IMR-90 (cell line): ENCODE data around the gene SCFD2. TPM values are rescaled to one million over a fixed set of nuclear protein-coding genes. Genes with fewer than 3 reads are reported as not detected.

Experiments
- ATAC-seq: fragments of 200-7000 bp; cut with Tn5 transposase; 2 replicates; pipeline ENCODE4 v1.9.1; 2020; ENCODE audit warnings: low read depth, mild to moderate bottlenecking, moderate library complexity
- BruUV-seq: library from RNA; stranded (reverse); fragments of 400-500 nt; replicated peaks from 2 replicates; lab custom pipeline; 2021; lab: Mats Ljungman, UMichigan
- CTCF ChIA-PET: fragments of 300-600 bp; formaldehyde crosslinking; extraction: SDS; loops from one replicate; lab custom pipeline; 2021; ENCODE audit warnings: antibody characterized with exemption; lab: Yijun Ruan, JAX
- POLR2A ChIA-PET: fragments of 300-600 bp; sonication (Branson Sonifier 250); formaldehyde crosslinking; loops from one replicate; lab custom pipeline; 2022; ENCODE audit warnings: antibody characterized with exemption; ENCODE audit not compliant: unreplicated experiment; lab: Charles Lee
- DNase-seq: peaks from one replicate; pipeline ENCODE4 v3.0.0; 2013
- H2AFZ ChIP-seq: replicated peaks from 2 replicates; pipeline ENCODE3; 2013; ENCODE audit warnings: low read length, mild to moderate bottlenecking; ENCODE audit not compliant: poor library complexity
- H2AK5ac ChIP-seq: 2 replicates; pipeline ENCODE4 v1.6.1; 2013; ENCODE audit warnings: low read depth, low read length, inconsistent platforms
- H2AK9ac ChIP-seq: replicated peaks from 2 replicates; pipeline ENCODE3; 2013; ENCODE audit warnings: mild to moderate bottlenecking, low read depth, low read length, moderate library complexity; ENCODE audit not compliant: poor library complexity
- H2BK120ac ChIP-seq: 2 replicates; pipeline ENCODE4 v1.6.1; 2013; ENCODE audit warnings: low read depth, low read length, inconsistent platforms
- H2BK15ac ChIP-seq: 3 replicates; pipeline ENCODE4 v1.6.1; 2013; ENCODE audit warnings: low read depth, low read length, inconsistent platforms
- H2BK20ac ChIP-seq: 2 replicates; pipeline ENCODE4 v1.6.1; 2013; ENCODE audit warnings: low read depth, mild to moderate bottlenecking, inconsistent platforms, low read length, moderate library complexity
- H2BK5ac ChIP-seq: 2 replicates; pipeline ENCODE4 v1.6.1; 2013; ENCODE audit warnings: mild to moderate bottlenecking, low read depth, low read length, inconsistent platforms; ENCODE audit not compliant: poor library complexity, severe bottlenecking
- H3K14ac ChIP-seq: replicated peaks from 2 replicates; pipeline ENCODE4 v1.6.1; 2013; ENCODE audit warnings: low read depth, low read length, inconsistent platforms
- H3K18ac ChIP-seq: 2 replicates; pipeline ENCODE4 v1.6.1; 2013; ENCODE audit warnings: low read depth, low read length, control low read depth
- H3K23ac ChIP-seq: 2 replicates; pipeline ENCODE4 v1.6.1; 2013; ENCODE audit warnings: low read depth, low read length, inconsistent platforms
- H3K27ac ChIP-seq: 2 replicates; pipeline ENCODE4 v1.5.1; 2013; ENCODE audit warnings: mild to moderate bottlenecking, control low read depth, low read length; ENCODE audit not compliant: insufficient read depth
- H3K27me3 ChIP-seq: 2 replicates; pipeline ENCODE4 v1.6.1; 2013; ENCODE audit warnings: low read length; ENCODE audit not compliant: control insufficient read depth, insufficient read depth
- H3K36me3 ChIP-seq: 2 replicates; pipeline ENCODE4 v1.6.1; 2013; ENCODE audit warnings: low read length, mixed read lengths; ENCODE audit not compliant: control insufficient read depth, insufficient read depth
- H3K4ac ChIP-seq: 2 replicates; pipeline ENCODE4 v1.6.1; 2013; ENCODE audit warnings: low read depth, low read length, inconsistent platforms
- H3K4me1 ChIP-seq: 2 replicates; pipeline ENCODE4 v1.6.1; 2013; ENCODE audit warnings: low read length, mixed read lengths; ENCODE audit not compliant: control insufficient read depth, insufficient read depth
- H3K4me2 ChIP-seq: 2 replicates; pipeline ENCODE4 v1.6.1; 2013; ENCODE audit warnings: low read depth, mild to moderate bottlenecking, control low read depth, low read length, moderate library complexity
- H3K4me3 ChIP-seq: 2 replicates; pipeline ENCODE4 v1.5.1; 2013; ENCODE audit warnings: low read depth, mild to moderate bottlenecking, control low read depth, low read length, moderate library complexity; ENCODE audit not compliant: insufficient read depth
- H3K56ac ChIP-seq: 2 replicates; pipeline ENCODE4 v1.6.1; 2013; ENCODE audit warnings: low read length, inconsistent platforms; ENCODE audit not compliant: insufficient read depth; ENCODE audit errors: extremely low read depth
- H3K79me1 ChIP-seq, 2 experiments: 2 replicates each; pipeline ENCODE4 v1.6.1; 2013; ENCODE audit warnings: low read length in 2 of 2, inconsistent platforms in 1 of 2, low read depth in 1 of 2
- H3K9ac ChIP-seq: 2 replicates; pipeline ENCODE4 v1.6.1; 2013; ENCODE audit warnings: low read depth, low read length, control low read depth
- H3K9me1 ChIP-seq: 2 replicates; pipeline ENCODE4 v1.6.1; 2013; ENCODE audit warnings: low read length, inconsistent platforms; ENCODE audit not compliant: insufficient read depth
- H3K9me3 ChIP-seq: 2 replicates; pipeline ENCODE4 v1.6.1; 2013; ENCODE audit warnings: low read length; ENCODE audit not compliant: control insufficient read depth, insufficient read depth
- H4K20me1 ChIP-seq: 2 replicates; pipeline ENCODE4 v1.6.1; 2013; ENCODE audit warnings: low read length, inconsistent platforms; ENCODE audit not compliant: insufficient read depth
- H4K5ac ChIP-seq: 2 replicates; pipeline ENCODE4 v1.6.1; 2013; ENCODE audit warnings: mild to moderate bottlenecking, low read depth, low read length, control low read depth
- H4K8ac ChIP-seq, 2 experiments: 2 replicates each; pipeline ENCODE4 v1.6.1; 2013; ENCODE audit warnings: low read depth in 2 of 2, low read length in 2 of 2, control low read depth in 1 of 2, inconsistent platforms in 1 of 2
- H4K91ac ChIP-seq: 2 replicates; pipeline ENCODE4 v1.6.1; 2013; ENCODE audit warnings: low read depth, low read length, inconsistent platforms; ENCODE audit not compliant: insufficient read depth
- BHLHE40 ChIP-seq: fragments of 150-350 bp; IDR thresholded peaks from 2 replicates; pipeline ENCODE4 v1.6.1; 2016; ENCODE audit warnings: mild to moderate bottlenecking, low read depth, low read length
- CEBPB ChIP-seq: IDR thresholded peaks from 2 replicates; pipeline ENCODE4 v1.6.1; 2012; ENCODE audit warnings: low read depth, low read length, improper control_type of control experiment
- CHD1 ChIP-seq: IDR thresholded peaks from 2 replicates; pipeline ENCODE4 v1.6.1; 2012; ENCODE audit warnings: low read depth, low read length, improper control_type of control experiment
- ELK1 ChIP-seq: fragments of 150-350 bp; IDR thresholded peaks from 2 replicates; pipeline ENCODE4 v1.6.1; 2016; ENCODE audit warnings: low read depth, mild to moderate bottlenecking, low read length, moderate library complexity, borderline replicate concordance
- FOS ChIP-seq: fragments of 150-350 bp; IDR thresholded peaks from 2 replicates; pipeline ENCODE4 v1.6.1; 2016; ENCODE audit warnings: low read depth, low read length
- MAFK ChIP-seq: IDR thresholded peaks from 2 replicates; pipeline ENCODE4 v1.6.1; 2012; ENCODE audit warnings: low read depth, low read length, improper control_type of control experiment
- MAZ ChIP-seq: IDR thresholded peaks from 2 replicates; pipeline ENCODE4 v1.6.1; 2012; ENCODE audit warnings: low read depth, mild to moderate bottlenecking, low read length, improper control_type of control experiment, moderate library complexity, borderline replicate concordance
- MXI1 ChIP-seq: IDR thresholded peaks from 2 replicates; pipeline ENCODE4 v1.6.1; 2012; ENCODE audit warnings: low read depth, mild to moderate bottlenecking, low read length, moderate library complexity, borderline replicate concordance
- NFE2L2 ChIP-seq: fragments of 150-350 bp; IDR thresholded peaks from 2 replicates; pipeline ENCODE4 v1.6.1; 2016; ENCODE audit warnings: low read depth, mild to moderate bottlenecking, low read length
- POLR2A ChIP-seq: IDR thresholded peaks from 2 replicates; pipeline ENCODE4 v1.6.1; 2012; ENCODE audit warnings: mild to moderate bottlenecking, low read depth, low read length
- RAD21 ChIP-seq: IDR thresholded peaks from 2 replicates; pipeline ENCODE4 v1.6.1; 2012; ENCODE audit warnings: low read length, improper control_type of control experiment
- RCOR1 ChIP-seq: IDR thresholded peaks from 2 replicates; pipeline ENCODE4 v1.6.1; 2012; ENCODE audit warnings: mild to moderate bottlenecking, low read length, improper control_type of control experiment; ENCODE audit not compliant: insufficient replicate concordance
- RFX5 ChIP-seq: IDR thresholded peaks from 2 replicates; pipeline ENCODE4 v1.8.0; 2012; ENCODE audit warnings: low read depth, mild to moderate bottlenecking, low read length, moderate library complexity
- SMC3 ChIP-seq: fragments of 150-350 bp; IDR thresholded peaks from 2 replicates; pipeline ENCODE4 v1.6.1; 2016; ENCODE audit warnings: low read depth, mild to moderate bottlenecking, antibody characterized with exemption, low read length, moderate library complexity
- WGBS, 2 experiments: methylation state at CpG; one replicate each; pipeline versions ENCODE4 v1.1.5 to v1.1.7; 2013; ENCODE audit warnings: missing lambda C conversion rate in 2 of 2; ENCODE audit not compliant: insufficient read length in 1 of 2; ENCODE audit errors: extremely low coverage in 2 of 2; 5-methylcytosine and 5-hydroxymethylcytosine counted together
- dilution Hi-C: fragments of 300-500 bp; cut with HindIII; formaldehyde crosslinking; loops from one replicate; pipeline ENCODE4 v1.14.3; 2018; ENCODE audit warnings: low sequenced_read_pairs; ENCODE audit not compliant: unreplicated experiment
- in situ Hi-C: fragments of 300-500 bp; cut with MboI; formaldehyde crosslinking; loops from 3 replicates; pipeline ENCODE4 v1.14.3; 2019; ENCODE audit warnings: low sequenced_read_pairs, inconsistent platforms, mixed read lengths
- intact Hi-C: fragments of 100-400 bp; cut with micrococcal nuclease; formaldehyde crosslinking; loops from 2 replicates; pipeline ENCODE4 v1.10.0; 2022
- polyA plus RNA-seq, 3 experiments: library from polyadenylated mRNA; depleted of rRNA; stranded (reverse); fragments of >200 nt; gene quantifications; 2 replicates each; pipeline ENCODE4 v1.2.3, GENCODE V29; 2012; ENCODE audit warnings: low replicate concordance in 1 of 3
- total RNA-seq: library from RNA; depleted of rRNA; stranded (reverse); fragments of >200 nt; gene quantifications from 2 replicates; pipeline ENCODE4 v1.2.3, GENCODE V29; 2012
- TF ChIP-seq, protein P1 (sequence below): fragments of 150-350 bp; IDR thresholded peaks from 2 replicates; pipeline ENCODE4 v1.6.1; 2017; ENCODE audit warnings: mild to moderate bottlenecking, antibody characterized with exemption, low read length, low read depth
- TF ChIP-seq, protein P2 (sequence below): conservative IDR thresholded peaks from 2 replicates; pipeline ENCODE4 v1.5.1; 2012; ENCODE audit warnings: mild to moderate bottlenecking, low read depth, low read length, improper control_type of control experiment

Gene SCFD2
- total and polyA plus RNA-seq, 2 of the 4 experiments (the other 2 are of a cell fraction), result 18.9 to 62.4 TPM

GRCh38 chr4:52935317-52935716 lies 430.5 kb downstream of the SCFD2 start:
- Histone ChIP-seq H3K79me1 (no peaks in the 10 kb centered on the region), H3K27ac (no peak overlapping the region), H2AK5ac (no peak overlapping the region), H2BK15ac (no peak overlapping the region), H2AFZ (no peak overlapping the region), H2BK20ac (no peak overlapping the region), H3K56ac (no peak overlapping the region), H4K8ac (no peak overlapping the region), H2BK5ac (no peak overlapping the region), H3K27me3 (no peaks in the 10 kb centered on the region), H3K4me3 (no peak overlapping the region), H4K91ac (no peak overlapping the region), H2AK9ac (no peak overlapping the region), H3K4me2 (no peak overlapping the region), H3K36me3 (no peaks in the 10 kb centered on the region), H3K18ac (no peak overlapping the region), H2BK120ac (no peak overlapping the region), H3K4me1 (peaks cover 8% of the 10 kb centered on the region; the same call in 1 of the 2 replicates), H3K14ac (no peak overlapping the region), H4K5ac (no peak overlapping the region), H3K9me3 (no peaks in the 10 kb centered on the region), H3K9ac (no peak overlapping the region), H3K4ac (no peak overlapping the region), H4K20me1 (no peaks in the 10 kb centered on the region), H3K9me1 (no peaks in the 10 kb centered on the region; the same call in 1 of the 2 replicates), H3K23ac (no peak overlapping the region)
- no TSS peak for BruUV-seq
- dilution Hi-C loops, result no loop called here
- TF ChIP-seq, protein P1, sequence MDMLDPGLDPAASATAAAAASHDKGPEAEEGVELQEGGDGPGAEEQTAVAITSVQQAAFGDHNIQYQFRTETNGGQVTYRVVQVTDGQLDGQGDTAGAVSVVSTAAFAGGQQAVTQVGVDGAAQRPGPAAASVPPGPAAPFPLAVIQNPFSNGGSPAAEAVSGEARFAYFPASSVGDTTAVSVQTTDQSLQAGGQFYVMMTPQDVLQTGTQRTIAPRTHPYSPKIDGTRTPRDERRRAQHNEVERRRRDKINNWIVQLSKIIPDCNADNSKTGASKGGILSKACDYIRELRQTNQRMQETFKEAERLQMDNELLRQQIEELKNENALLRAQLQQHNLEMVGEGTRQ, result no peak
- TF ChIP-seq SMC3, result no peak
- TF ChIP-seq POLR2A, result no peak
- TF ChIP-seq RFX5, result no peak
- TF ChIP-seq RCOR1, result no peak
- no peak for TF ChIP-seq CHD1
- TF ChIP-seq RAD21, result no peak
- no peak for TF ChIP-seq NFE2L2
- TF ChIP-seq CEBPB, result no peak
- TF ChIP-seq MXI1, result no peak
- no peak for TF ChIP-seq MAZ
- TF ChIP-seq ELK1, result no peak
- TF ChIP-seq, protein P2, sequence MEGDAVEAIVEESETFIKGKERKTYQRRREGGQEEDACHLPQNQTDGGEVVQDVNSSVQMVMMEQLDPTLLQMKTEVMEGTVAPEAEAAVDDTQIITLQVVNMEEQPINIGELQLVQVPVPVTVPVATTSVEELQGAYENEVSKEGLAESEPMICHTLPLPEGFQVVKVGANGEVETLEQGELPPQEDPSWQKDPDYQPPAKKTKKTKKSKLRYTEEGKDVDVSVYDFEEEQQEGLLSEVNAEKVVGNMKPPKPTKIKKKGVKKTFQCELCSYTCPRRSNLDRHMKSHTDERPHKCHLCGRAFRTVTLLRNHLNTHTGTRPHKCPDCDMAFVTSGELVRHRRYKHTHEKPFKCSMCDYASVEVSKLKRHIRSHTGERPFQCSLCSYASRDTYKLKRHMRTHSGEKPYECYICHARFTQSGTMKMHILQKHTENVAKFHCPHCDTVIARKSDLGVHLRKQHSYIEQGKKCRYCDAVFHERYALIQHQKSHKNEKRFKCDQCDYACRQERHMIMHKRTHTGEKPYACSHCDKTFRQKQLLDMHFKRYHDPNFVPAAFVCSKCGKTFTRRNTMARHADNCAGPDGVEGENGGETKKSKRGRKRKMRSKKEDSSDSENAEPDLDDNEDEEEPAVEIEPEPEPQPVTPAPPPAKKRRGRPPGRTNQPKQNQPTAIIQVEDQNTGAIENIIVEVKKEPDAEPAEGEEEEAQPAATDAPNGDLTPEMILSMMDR, result no peak
- no peak for TF ChIP-seq BHLHE40
- TF ChIP-seq FOS, result no peak
- no peak for TF ChIP-seq MAFK
- ATAC-seq (no peak), DNase-seq (no peak)
- in situ Hi-C loops, result no loop called here
- ChIA-PET POLR2A (no interaction called here), CTCF (no interaction called here)
- intact Hi-C loops, result no loop called here
- no CpG with 5 or more reads among the region's 4 CpGs for WGBS, 2 experiments
